ENCODE data around the gene ATXN1L. TPM values are rescaled to one million over a fixed set of nuclear protein-coding genes. Genes with fewer than 3 reads are reported as not detected.

The ATXN1L gene
- total RNA-seq, 1 experiment from 2014 or later: 44.1 TPM

DNA sequence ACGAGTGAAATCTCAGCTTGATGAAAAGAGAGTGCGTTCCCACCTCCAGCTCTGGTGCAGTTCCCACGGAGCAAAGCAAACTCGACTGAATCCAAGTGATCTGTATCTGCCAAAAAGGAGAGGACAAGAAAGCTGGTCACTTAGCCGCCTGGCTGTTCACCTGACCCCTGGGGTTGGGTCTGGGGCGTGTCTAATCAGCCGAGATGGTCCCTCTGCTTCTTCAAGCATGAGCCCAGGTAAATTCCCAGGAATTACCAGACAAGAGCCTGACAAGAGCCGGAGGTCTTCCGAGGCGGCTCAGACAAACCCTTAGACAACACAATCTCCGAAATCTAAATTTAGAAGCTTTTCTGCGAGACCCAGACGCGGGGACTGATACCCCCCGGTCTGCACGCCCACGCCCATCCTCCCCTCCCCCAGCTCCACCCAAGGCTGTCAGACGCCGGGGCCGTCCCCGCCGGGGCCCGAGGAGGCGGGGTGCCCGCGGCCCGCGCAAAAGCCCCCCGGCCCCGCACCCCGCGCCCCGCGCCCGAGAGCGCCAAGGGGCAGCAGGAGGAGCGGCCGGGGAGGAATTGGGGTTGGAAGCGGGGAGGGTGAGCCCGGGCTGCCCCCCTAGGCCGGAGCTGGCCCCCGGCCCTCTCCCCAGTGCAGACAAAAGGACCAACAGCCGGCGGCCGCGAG, 37.5 kb downstream of the ATXN1L start:
- Mint-ChIP-seq H3K9me3 (ENCODE audit: low read depth, unreplicated experiment) (no peaks in the 10 kb centered on the region), H3K4me1 (ENCODE audit: low read depth, unreplicated experiment) (peaks cover 22% of the 10 kb centered on the region), H3K36me3 (ENCODE audit: insufficient read depth, unreplicated experiment) (peaks cover 28% of the 10 kb centered on the region), H3K27me3 (ENCODE audit: unreplicated experiment) (no peaks in the 10 kb centered on the region), H3K4me3 (ENCODE audit: low read depth, unreplicated experiment) (peak overlapping the region; percentile 96), H3K27ac (ENCODE audit: unreplicated experiment) (peak overlapping the region; percentile 53)
- intact Hi-C loops (cut with micrococcal nuclease; ENCODE audit: unreplicated experiment): loop anchor here (2.0 kb wide), 1 partner anchor 77 kb away; no protein-coding TSS in a partner anchor
- CTCF ChIA-PET: interaction anchor here (0.6 to 3.2 kb wide), 8 partner anchors 11 to 179 kb away, joined by 3 to 26 read pairs (median 4); partner anchors contain the start of gene IST1
- TF ChIP-seq, protein P1, sequence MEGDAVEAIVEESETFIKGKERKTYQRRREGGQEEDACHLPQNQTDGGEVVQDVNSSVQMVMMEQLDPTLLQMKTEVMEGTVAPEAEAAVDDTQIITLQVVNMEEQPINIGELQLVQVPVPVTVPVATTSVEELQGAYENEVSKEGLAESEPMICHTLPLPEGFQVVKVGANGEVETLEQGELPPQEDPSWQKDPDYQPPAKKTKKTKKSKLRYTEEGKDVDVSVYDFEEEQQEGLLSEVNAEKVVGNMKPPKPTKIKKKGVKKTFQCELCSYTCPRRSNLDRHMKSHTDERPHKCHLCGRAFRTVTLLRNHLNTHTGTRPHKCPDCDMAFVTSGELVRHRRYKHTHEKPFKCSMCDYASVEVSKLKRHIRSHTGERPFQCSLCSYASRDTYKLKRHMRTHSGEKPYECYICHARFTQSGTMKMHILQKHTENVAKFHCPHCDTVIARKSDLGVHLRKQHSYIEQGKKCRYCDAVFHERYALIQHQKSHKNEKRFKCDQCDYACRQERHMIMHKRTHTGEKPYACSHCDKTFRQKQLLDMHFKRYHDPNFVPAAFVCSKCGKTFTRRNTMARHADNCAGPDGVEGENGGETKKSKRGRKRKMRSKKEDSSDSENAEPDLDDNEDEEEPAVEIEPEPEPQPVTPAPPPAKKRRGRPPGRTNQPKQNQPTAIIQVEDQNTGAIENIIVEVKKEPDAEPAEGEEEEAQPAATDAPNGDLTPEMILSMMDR (IDR thresholded peaks at IDR 0.05; ENCODE audit: unreplicated experiment): no peak
- peak; percentile 58 for DNase-seq
- BruUV-seq (replicated peaks): no TSS peak

DNA sequence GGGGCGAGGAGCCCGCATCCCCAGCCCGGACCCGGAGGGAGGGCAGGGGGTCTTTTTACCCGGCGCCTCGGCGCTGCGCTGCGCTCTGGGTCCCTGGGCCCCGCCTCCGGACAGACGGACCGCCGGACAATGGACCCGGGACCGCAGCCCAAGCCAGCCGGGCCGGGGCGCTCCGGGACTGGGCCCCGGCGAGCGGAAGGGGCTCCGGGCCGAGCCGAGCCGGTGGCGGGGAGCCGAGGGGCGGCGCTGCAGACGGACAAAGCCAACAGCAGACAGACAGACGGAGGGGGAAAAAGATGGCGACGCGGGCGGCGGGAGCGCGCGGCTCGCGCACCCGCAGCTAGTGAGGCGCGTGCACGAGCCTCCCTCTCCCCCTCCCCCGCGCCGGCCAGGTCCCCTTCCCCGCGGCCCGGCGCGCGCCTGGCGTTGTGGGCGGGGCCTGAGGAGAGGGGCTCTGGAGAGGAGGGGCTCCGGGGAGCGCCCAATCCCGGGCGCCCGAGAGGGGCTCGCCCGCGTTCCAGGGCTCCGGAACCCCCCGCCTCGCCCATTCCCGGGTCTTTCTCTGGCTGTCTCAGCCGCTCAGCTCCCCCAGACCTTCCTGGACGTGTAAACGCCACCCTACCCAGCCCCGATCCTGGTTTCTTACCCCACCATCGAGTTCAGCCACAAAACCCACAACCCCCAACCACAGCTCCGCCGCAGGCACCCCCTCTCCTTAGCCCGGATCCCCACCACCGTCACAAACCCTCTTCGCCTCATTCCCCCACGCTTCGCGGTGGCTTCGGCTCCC, 38.3 kb downstream of the ATXN1L start, which contains the start of gene ZNF821:
TSS of gene ZNF821 (minus strand) at position 334 of the 790 bp plus-strand sequence. CDS start 4,236 bp downstream, outside the sequence.
- TF ChIP-seq, protein P1 (IDR thresholded peaks at IDR 0.05; ENCODE audit: unreplicated experiment): peak; percentile 75
- peak; percentile 90 for DNase-seq
- Mint-ChIP-seq H3K27ac (ENCODE audit: unreplicated experiment) (peak within 1 kb of the TSS; percentile 87), H3K36me3 (ENCODE audit: insufficient read depth, unreplicated experiment) (peaks cover 28% of the 10 kb centered on the region), H3K9me3 (ENCODE audit: low read depth, unreplicated experiment) (no peaks in the 10 kb centered on the region), H3K4me1 (ENCODE audit: low read depth, unreplicated experiment) (peaks cover 22% of the 10 kb centered on the region), H3K4me3 (ENCODE audit: low read depth, unreplicated experiment) (peak within 1 kb of the TSS; percentile 96), H3K27me3 (ENCODE audit: unreplicated experiment) (no peaks in the 10 kb centered on the region)
- no TSS peak for BruUV-seq (replicated peaks)
- CTCF ChIA-PET: interaction anchor here (0.6 to 3.2 kb wide), 5 partner anchors 10 to 179 kb away, joined by 3 to 26 read pairs (median 3); partner anchors contain the start of gene IST1
- intact Hi-C loops (cut with micrococcal nuclease; ENCODE audit: unreplicated experiment): loop anchor here (2.0 kb wide), 1 partner anchor 77 kb away; no protein-coding TSS in a partner anchor

DNA sequence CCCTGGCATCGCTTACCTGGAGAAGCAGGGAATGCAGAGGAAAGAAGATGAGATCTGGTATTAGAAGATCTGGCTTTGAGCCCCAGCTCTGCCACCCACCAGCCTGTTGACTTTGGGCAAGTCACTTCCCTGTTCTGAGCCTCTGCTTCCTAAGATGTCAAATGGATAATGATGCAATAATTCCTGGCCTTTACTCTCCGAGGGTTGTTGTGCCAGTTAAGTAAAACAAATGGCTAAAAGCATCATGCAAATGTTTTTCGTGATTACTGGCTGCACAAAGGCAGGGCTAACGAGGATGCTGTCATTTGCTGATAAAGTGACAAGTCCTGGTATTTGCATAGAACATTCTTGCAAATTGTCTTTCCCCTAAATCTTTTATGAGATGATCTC, 39.5 kb downstream of the ATXN1L start:
- DNase-seq: no peak
- H3K27ac Mint-ChIP-seq (ENCODE audit: unreplicated experiment): no peak overlapping the region

DNA sequence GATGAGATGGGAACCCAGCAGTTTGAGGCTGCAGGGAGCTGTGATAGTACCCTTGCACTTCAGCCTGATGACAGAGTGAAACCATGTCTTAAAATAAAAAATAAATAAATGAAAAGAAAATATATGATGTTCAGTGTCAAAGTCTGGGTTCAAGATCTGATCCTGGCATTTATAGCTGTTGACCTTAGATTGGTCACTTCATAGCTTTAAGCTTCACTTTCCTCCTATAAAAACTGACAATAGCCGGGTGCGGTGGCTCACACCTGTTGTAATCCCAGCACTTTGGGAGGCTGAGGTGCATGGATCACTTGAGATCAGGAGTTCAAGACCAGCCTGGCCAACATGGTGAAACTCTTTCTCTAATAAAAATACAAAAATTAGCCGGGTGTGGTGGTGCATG, 43.4 kb downstream of the ATXN1L start:
- BruUV-seq (replicated peaks): no TSS peak
- TF ChIP-seq, protein P1 (IDR thresholded peaks at IDR 0.05; ENCODE audit: unreplicated experiment): no peak
- CTCF ChIA-PET: interaction anchor here (0.6 to 1.2 kb wide), 3 partner anchors 11 to 1123 kb away, joined by 3 to 4 read pairs (median 4); no protein-coding TSS in a partner anchor
- no peak for DNase-seq
- peaks cover 22% of the 10 kb centered on the region for H3K36me3 Mint-ChIP-seq (ENCODE audit: insufficient read depth, unreplicated experiment)
- H3K27me3 Mint-ChIP-seq (ENCODE audit: unreplicated experiment): no peaks in the 10 kb centered on the region
- H3K27ac Mint-ChIP-seq (ENCODE audit: unreplicated experiment): no peak overlapping the region
- no peaks in the 10 kb centered on the region for H3K9me3 Mint-ChIP-seq (ENCODE audit: low read depth, unreplicated experiment)
- peaks cover 13% of the 10 kb centered on the region for H3K4me1 Mint-ChIP-seq (ENCODE audit: low read depth, unreplicated experiment)
- intact Hi-C loops (cut with micrococcal nuclease; ENCODE audit: unreplicated experiment): no loop called here
- H3K4me3 Mint-ChIP-seq (ENCODE audit: low read depth, unreplicated experiment): no peak overlapping the region

More for the DNA sequence above, 39.5 kb downstream of the ATXN1L start:
- CTCF ChIA-PET: interaction anchor here (1.3 to 2.7 kb wide), 2 partner anchors 9 to 28 kb away, joined by 3 to 15 read pairs; partner anchors contain the start of gene IST1
- Mint-ChIP-seq H3K36me3 (ENCODE audit: insufficient read depth, unreplicated experiment) (peaks cover 28% of the 10 kb centered on the region), H3K9me3 (ENCODE audit: low read depth, unreplicated experiment) (no peaks in the 10 kb centered on the region), H3K4me3 (ENCODE audit: low read depth, unreplicated experiment) (peak overlapping the region; percentile 96), H3K4me1 (ENCODE audit: low read depth, unreplicated experiment) (peaks cover 22% of the 10 kb centered on the region), H3K27me3 (ENCODE audit: unreplicated experiment) (no peaks in the 10 kb centered on the region)
- BruUV-seq (replicated peaks): no TSS peak
- TF ChIP-seq, protein P1 (IDR thresholded peaks at IDR 0.05; ENCODE audit: unreplicated experiment): no peak
- intact Hi-C loops (cut with micrococcal nuclease; ENCODE audit: unreplicated experiment): no loop called here

All from Calu3 (cell line).